ENCODE measurements around the gene KCNAB1. TPM values are rescaled to one million over a fixed set of nuclear protein-coding genes. Genes with fewer than 3 reads are reported as not detected.
A peak's percentile ranks its signal among the peaks of the same experiment; 100 is the strongest.

Gene KCNAB1
- polyA plus RNA-seq, 1 donor = 2.5 TPM

- Histone ChIP-seq H3K27me3 (ENCODE audit: control insufficient read depth, insufficient read depth, low read length) (no peaks in the 10 kb centered on the region), H3K27ac (ENCODE audit: low read length) (no peak overlapping the region), H3K9me3 (ENCODE audit: control insufficient read depth, low read depth, low read length) (no peaks in the 10 kb centered on the region), H3K4me1 (ENCODE audit: control insufficient read depth, insufficient read depth, low read length) (no peaks in the 10 kb centered on the region), H3K36me3 (ENCODE audit: control insufficient read depth, insufficient read depth, low read length) (no peaks in the 10 kb centered on the region), H3K4me3 (ENCODE audit: low read length) (no peak overlapping the region)
- WGBS (ENCODE audit: insufficient coverage, low lambda C conversion rate) = 57% methylated on average over 1 of the region's 4 CpGs
- no peak for DNase-seq
Observed at GRCh38 chr3:156307704-156308103, 187.3 kb downstream of the KCNAB1 start.

- Histone ChIP-seq H3K4me3 (ENCODE audit: low read length) (no peak overlapping the region), H3K27me3 (ENCODE audit: control insufficient read depth, insufficient read depth, low read length) (no peaks in the 10 kb centered on the region), H3K27ac (ENCODE audit: low read length) (no peak overlapping the region), H3K36me3 (ENCODE audit: control insufficient read depth, insufficient read depth, low read length) (no peaks in the 10 kb centered on the region), H3K9me3 (ENCODE audit: control insufficient read depth, low read depth, low read length) (no peaks in the 10 kb centered on the region), H3K4me1 (ENCODE audit: control insufficient read depth, insufficient read depth, low read length) (no peaks in the 10 kb centered on the region)
- DNase-seq = no peak
- no CpG with 5 or more reads among the region's 4 CpGs for WGBS (ENCODE audit: insufficient coverage, low lambda C conversion rate)
Observed at GRCh38 chr3:156311431-156311830, 191.1 kb downstream of the KCNAB1 start.

GRCh38 chr3:156311930-156312329 is 191.6 kb downstream of the KCNAB1 start:
- no peak overlapping the region for H3K27ac ChIP-seq (ENCODE audit: low read length)
- no peaks in the 10 kb centered on the region for H3K9me3 ChIP-seq (ENCODE audit: control insufficient read depth, low read depth, low read length)
- WGBS (ENCODE audit: insufficient coverage, low lambda C conversion rate) = 47% methylated on average over 2 of the region's 5 CpGs
- DNase-seq = no peak
- no peak overlapping the region for H3K4me3 ChIP-seq (ENCODE audit: low read length)
- no peaks in the 10 kb centered on the region for H3K4me1 ChIP-seq (ENCODE audit: control insufficient read depth, insufficient read depth, low read length)
- no peaks in the 10 kb centered on the region for H3K27me3 ChIP-seq (ENCODE audit: control insufficient read depth, insufficient read depth, low read length)
- H3K36me3 ChIP-seq (ENCODE audit: control insufficient read depth, insufficient read depth, low read length) = no peaks in the 10 kb centered on the region

- H3K4me3 ChIP-seq (ENCODE audit: low read length) = no peak overlapping the region
- DNase-seq = no peak
- no peaks in the 10 kb centered on the region for H3K4me1 ChIP-seq (ENCODE audit: control insufficient read depth, insufficient read depth, low read length)
- H3K27ac ChIP-seq (ENCODE audit: low read length) = no peak overlapping the region
- H3K9me3 ChIP-seq (ENCODE audit: control insufficient read depth, low read depth, low read length) = no peaks in the 10 kb centered on the region
- WGBS (ENCODE audit: insufficient coverage, low lambda C conversion rate) = no CpG with 5 or more reads among the region's 1 CpG
- H3K36me3 ChIP-seq (ENCODE audit: control insufficient read depth, insufficient read depth, low read length) = no peaks in the 10 kb centered on the region
- H3K27me3 ChIP-seq (ENCODE audit: control insufficient read depth, insufficient read depth, low read length) = no peaks in the 10 kb centered on the region
Observed at GRCh38 chr3:156316076-156316475, 195.7 kb downstream of the KCNAB1 start.

GRCh38 chr3:156317462-156318074 is 197.2 kb downstream of the KCNAB1 start:
- Histone ChIP-seq H3K27me3 (ENCODE audit: control insufficient read depth, insufficient read depth, low read length) (no peaks in the 10 kb centered on the region), H3K9me3 (ENCODE audit: control insufficient read depth, low read depth, low read length) (no peaks in the 10 kb centered on the region), H3K36me3 (ENCODE audit: control insufficient read depth, insufficient read depth, low read length) (no peaks in the 10 kb centered on the region), H3K27ac (ENCODE audit: low read length) (no peak overlapping the region), H3K4me1 (ENCODE audit: control insufficient read depth, insufficient read depth, low read length) (no peaks in the 10 kb centered on the region), H3K4me3 (ENCODE audit: low read length) (no peak overlapping the region)
- no CpG with 5 or more reads among the region's 4 CpGs for WGBS (ENCODE audit: insufficient coverage, low lambda C conversion rate)
- no peak for DNase-seq

GRCh38 chr3:156321945-156322344 is 201.6 kb downstream of the KCNAB1 start:
- DNase-seq = no peak
- no peaks in the 10 kb centered on the region for H3K4me1 ChIP-seq (ENCODE audit: control insufficient read depth, insufficient read depth, low read length)
- H3K4me3 ChIP-seq (ENCODE audit: low read length) = no peak overlapping the region
- H3K36me3 ChIP-seq (ENCODE audit: control insufficient read depth, insufficient read depth, low read length) = no peaks in the 10 kb centered on the region
- WGBS (ENCODE audit: insufficient coverage, low lambda C conversion rate) = 80% methylated on average over 1 of the region's 4 CpGs
- no peaks in the 10 kb centered on the region for H3K27me3 ChIP-seq (ENCODE audit: control insufficient read depth, insufficient read depth, low read length)
- no peak overlapping the region for H3K27ac ChIP-seq (ENCODE audit: low read length)
- H3K9me3 ChIP-seq (ENCODE audit: control insufficient read depth, low read depth, low read length) = no peaks in the 10 kb centered on the region

GRCh38 chr3:156323466-156323865 is 203.1 kb downstream of the KCNAB1 start:
- Histone ChIP-seq H3K4me3 (ENCODE audit: low read length) (no peak overlapping the region), H3K27ac (ENCODE audit: low read length) (no peak overlapping the region), H3K4me1 (ENCODE audit: control insufficient read depth, insufficient read depth, low read length) (no peaks in the 10 kb centered on the region), H3K36me3 (ENCODE audit: control insufficient read depth, insufficient read depth, low read length) (no peaks in the 10 kb centered on the region), H3K27me3 (ENCODE audit: control insufficient read depth, insufficient read depth, low read length) (no peaks in the 10 kb centered on the region), H3K9me3 (ENCODE audit: control insufficient read depth, low read depth, low read length) (no peaks in the 10 kb centered on the region)
- DNase-seq = no peak
- 40% methylated on average over 1 of the region's 3 CpGs for WGBS (ENCODE audit: insufficient coverage, low lambda C conversion rate)

- H3K4me3 ChIP-seq (ENCODE audit: low read length) = no peak overlapping the region
- H3K4me1 ChIP-seq (ENCODE audit: control insufficient read depth, insufficient read depth, low read length) = no peaks in the 10 kb centered on the region
- H3K27me3 ChIP-seq (ENCODE audit: control insufficient read depth, insufficient read depth, low read length) = no peaks in the 10 kb centered on the region
- no peaks in the 10 kb centered on the region for H3K36me3 ChIP-seq (ENCODE audit: control insufficient read depth, insufficient read depth, low read length)
- 82% methylated on average over 2 of the region's 2 CpGs for WGBS (ENCODE audit: insufficient coverage, low lambda C conversion rate)
- H3K27ac ChIP-seq (ENCODE audit: low read length) = no peak overlapping the region
- no peak for DNase-seq
- no peaks in the 10 kb centered on the region for H3K9me3 ChIP-seq (ENCODE audit: control insufficient read depth, low read depth, low read length)
Observed at GRCh38 chr3:156330415-156330814, 210.0 kb downstream of the KCNAB1 start.

GRCh38 chr3:156332304-156332703 is 211.9 kb downstream of the KCNAB1 start:
- Histone ChIP-seq H3K4me3 (ENCODE audit: low read length) (no peak overlapping the region), H3K27me3 (ENCODE audit: control insufficient read depth, insufficient read depth, low read length) (no peaks in the 10 kb centered on the region)

GRCh38 chr3:156334841-156335545 is 214.6 kb downstream of the KCNAB1 start:
- H3K4me3 ChIP-seq (ENCODE audit: low read length) = no peak overlapping the region
- no peaks in the 10 kb centered on the region for H3K9me3 ChIP-seq (ENCODE audit: control insufficient read depth, low read depth, low read length)
- 33% methylated on average over 1 of the region's 3 CpGs for WGBS (ENCODE audit: insufficient coverage, low lambda C conversion rate)
- H3K4me1 ChIP-seq (ENCODE audit: control insufficient read depth, insufficient read depth, low read length) = no peaks in the 10 kb centered on the region
- H3K36me3 ChIP-seq (ENCODE audit: control insufficient read depth, insufficient read depth, low read length) = no peaks in the 10 kb centered on the region
- no peak overlapping the region for H3K27ac ChIP-seq (ENCODE audit: low read length)
- peak; percentile 9 to 29 for DNase-seq
- H3K27me3 ChIP-seq (ENCODE audit: control insufficient read depth, insufficient read depth, low read length) = no peaks in the 10 kb centered on the region

More at GRCh38 chr3:156332304-156332703, 211.9 kb downstream of the KCNAB1 start:
- WGBS (ENCODE audit: insufficient coverage, low lambda C conversion rate) = no CpG with 5 or more reads among the region's 3 CpGs
- DNase-seq = no peak
- no peaks in the 10 kb centered on the region for H3K9me3 ChIP-seq (ENCODE audit: control insufficient read depth, low read depth, low read length)
- no peaks in the 10 kb centered on the region for H3K4me1 ChIP-seq (ENCODE audit: control insufficient read depth, insufficient read depth, low read length)
- no peaks in the 10 kb centered on the region for H3K36me3 ChIP-seq (ENCODE audit: control insufficient read depth, insufficient read depth, low read length)
- H3K27ac ChIP-seq (ENCODE audit: low read length) = no peak overlapping the region

- Histone ChIP-seq H3K4me1 (ENCODE audit: control insufficient read depth, insufficient read depth, low read length) (no peaks in the 10 kb centered on the region), H3K4me3 (ENCODE audit: low read length) (no peak overlapping the region), H3K27ac (ENCODE audit: low read length) (no peak overlapping the region), H3K36me3 (ENCODE audit: control insufficient read depth, insufficient read depth, low read length) (no peaks in the 10 kb centered on the region), H3K9me3 (ENCODE audit: control insufficient read depth, low read depth, low read length) (no peaks in the 10 kb centered on the region), H3K27me3 (ENCODE audit: control insufficient read depth, insufficient read depth, low read length) (no peaks in the 10 kb centered on the region)
- DNase-seq = no peak
- no CpG with 5 or more reads among the region's 3 CpGs for WGBS (ENCODE audit: insufficient coverage, low lambda C conversion rate)
Observed at GRCh38 chr3:156339491-156339890, 219.1 kb downstream of the KCNAB1 start.

All from large intestine (tissue), 3 donors.